ENCODE data around the gene CHRDL2.

Gene CHRDL2

DNA sequence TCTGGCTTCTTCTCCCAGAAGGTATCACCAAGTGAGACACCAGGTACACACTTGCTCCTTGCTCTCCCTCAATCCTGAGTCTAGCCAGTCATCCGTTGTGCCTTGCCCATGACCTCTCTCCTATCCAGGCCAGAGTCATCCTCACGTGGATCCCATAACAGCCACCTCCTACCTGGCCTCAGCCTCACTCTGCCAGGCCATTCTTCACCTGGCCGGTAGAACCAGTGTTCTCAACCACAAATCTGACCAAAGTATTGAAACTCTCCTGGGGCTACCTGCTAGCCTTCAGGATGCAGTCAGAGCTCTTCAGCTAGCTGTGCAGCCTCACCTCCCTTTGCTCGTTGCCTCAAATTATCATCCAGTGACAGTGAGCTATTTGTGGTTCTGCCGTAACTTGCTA lies 37.7 kb downstream of the CHRDL2 start:
- TF ChIP-seq, protein P1, sequence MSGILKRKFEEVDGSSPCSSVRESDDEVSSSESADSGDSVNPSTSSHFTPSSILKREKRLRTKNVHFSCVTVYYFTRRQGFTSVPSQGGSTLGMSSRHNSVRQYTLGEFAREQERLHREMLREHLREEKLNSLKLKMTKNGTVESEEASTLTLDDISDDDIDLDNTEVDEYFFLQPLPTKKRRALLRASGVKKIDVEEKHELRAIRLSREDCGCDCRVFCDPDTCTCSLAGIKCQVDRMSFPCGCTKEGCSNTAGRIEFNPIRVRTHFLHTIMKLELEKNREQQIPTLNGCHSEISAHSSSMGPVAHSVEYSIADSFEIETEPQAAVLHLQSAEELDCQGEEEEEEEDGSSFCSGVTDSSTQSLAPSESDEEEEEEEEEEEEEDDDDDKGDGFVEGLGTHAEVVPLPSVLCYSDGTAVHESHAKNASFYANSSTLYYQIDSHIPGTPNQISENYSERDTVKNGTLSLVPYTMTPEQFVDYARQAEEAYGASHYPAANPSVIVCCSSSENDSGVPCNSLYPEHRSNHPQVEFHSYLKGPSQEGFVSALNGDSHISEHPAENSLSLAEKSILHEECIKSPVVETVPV (CRISPR knock-in tag; IDR thresholded peaks at IDR 0.05): no peak
- TF ChIP-seq ZFP30 (CRISPR knock-in tag; IDR thresholded peaks at IDR 0.05) (no peak), GLIS3 (CRISPR knock-in tag; IDR thresholded peaks at IDR 0.05) (no peak), ZC3H10 (CRISPR knock-in tag; IDR thresholded peaks at IDR 0.05) (no peak)
- ATAC-seq: no peak

DNA sequence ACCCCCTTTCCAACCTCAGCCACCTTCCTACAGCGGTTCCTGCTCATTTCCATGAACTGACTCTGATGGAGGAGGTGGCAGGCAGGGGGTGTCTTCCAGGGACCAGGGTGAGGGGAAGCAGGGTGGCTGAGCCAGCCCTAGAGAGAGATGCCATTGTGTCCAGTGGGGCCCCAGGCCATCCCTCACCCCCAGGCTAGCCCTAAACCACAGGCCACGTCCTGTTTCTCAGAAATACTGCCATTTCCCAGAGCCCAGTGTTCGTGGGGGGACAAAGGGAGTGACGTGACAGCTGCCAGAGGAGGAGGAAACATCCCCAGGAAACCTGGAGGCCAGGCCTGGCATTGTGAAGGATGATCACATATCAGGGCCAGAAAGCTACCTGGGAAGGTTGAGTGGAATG lies 39.5 kb downstream of the CHRDL2 start:
- TF ChIP-seq, protein P2, sequence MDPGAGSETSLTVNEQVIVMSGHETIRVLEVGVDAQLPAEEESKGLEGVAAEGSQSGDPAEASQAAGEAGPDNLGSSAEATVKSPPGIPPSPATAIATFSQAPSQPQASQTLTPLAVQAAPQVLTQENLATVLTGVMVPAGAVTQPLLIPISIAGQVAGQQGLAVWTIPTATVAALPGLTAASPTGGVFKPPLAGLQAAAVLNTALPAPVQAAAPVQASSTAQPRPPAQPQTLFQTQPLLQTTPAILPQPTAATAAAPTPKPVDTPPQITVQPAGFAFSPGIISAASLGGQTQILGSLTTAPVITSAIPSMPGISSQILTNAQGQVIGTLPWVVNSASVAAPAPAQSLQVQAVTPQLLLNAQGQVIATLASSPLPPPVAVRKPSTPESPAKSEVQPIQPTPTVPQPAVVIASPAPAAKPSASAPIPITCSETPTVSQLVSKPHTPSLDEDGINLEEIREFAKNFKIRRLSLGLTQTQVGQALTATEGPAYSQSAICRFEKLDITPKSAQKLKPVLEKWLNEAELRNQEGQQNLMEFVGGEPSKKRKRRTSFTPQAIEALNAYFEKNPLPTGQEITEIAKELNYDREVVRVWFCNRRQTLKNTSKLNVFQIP (CRISPR knock-in tag; IDR thresholded peaks at IDR 0.05; ENCODE audit: borderline replicate concordance, low read depth): no peak
- no peak for ATAC-seq

DNA sequence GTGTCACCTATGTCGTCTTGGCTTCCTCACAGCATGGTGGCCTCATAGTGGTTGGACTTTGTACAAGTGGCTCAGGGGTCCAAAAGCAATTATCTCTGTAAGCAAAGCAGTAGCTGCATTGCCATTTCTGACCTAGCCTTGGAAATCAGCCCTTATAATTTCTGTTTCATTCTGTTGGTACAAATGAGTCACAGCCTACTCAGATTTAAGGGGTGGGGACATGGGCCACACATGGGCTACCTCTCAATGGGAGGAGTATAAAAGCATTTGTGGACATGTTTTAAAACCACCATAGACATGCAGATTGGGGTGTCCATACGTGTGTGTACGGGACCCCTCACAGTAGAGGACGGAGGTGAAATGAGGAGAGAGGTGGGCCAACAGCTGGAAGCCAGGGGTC lies 41.6 kb downstream of the CHRDL2 start:
- TF ChIP-seq RARB (CRISPR knock-in tag; IDR thresholded peaks at IDR 0.05) (no peak), ARNTL (CRISPR knock-in tag; IDR thresholded peaks at IDR 0.05; ENCODE audit: borderline replicate concordance, low read depth) (no peak), TOX (CRISPR knock-in tag; IDR thresholded peaks at IDR 0.05; ENCODE audit: borderline replicate concordance) (no peak), ZNF565 (CRISPR knock-in tag; conservative IDR thresholded peaks at IDR 0.05; ENCODE audit: low read depth) (no peak), ZNF8 (CRISPR knock-in tag; IDR thresholded peaks at IDR 0.05) (no peak), ZFP3 (CRISPR knock-in tag; IDR thresholded peaks at IDR 0.05) (no peak), ZFP30 (CRISPR knock-in tag; IDR thresholded peaks at IDR 0.05) (no peak), ZC3H10 (CRISPR knock-in tag; IDR thresholded peaks at IDR 0.05) (no peak), OSR1 (CRISPR knock-in tag; IDR thresholded peaks at IDR 0.05) (no peak), ZNF70 (CRISPR knock-in tag; IDR thresholded peaks at IDR 0.05) (no peak), BACH2 (CRISPR knock-in tag; IDR thresholded peaks at IDR 0.05; ENCODE audit: borderline replicate concordance) (no peak)
- TF ChIP-seq, protein P3, sequence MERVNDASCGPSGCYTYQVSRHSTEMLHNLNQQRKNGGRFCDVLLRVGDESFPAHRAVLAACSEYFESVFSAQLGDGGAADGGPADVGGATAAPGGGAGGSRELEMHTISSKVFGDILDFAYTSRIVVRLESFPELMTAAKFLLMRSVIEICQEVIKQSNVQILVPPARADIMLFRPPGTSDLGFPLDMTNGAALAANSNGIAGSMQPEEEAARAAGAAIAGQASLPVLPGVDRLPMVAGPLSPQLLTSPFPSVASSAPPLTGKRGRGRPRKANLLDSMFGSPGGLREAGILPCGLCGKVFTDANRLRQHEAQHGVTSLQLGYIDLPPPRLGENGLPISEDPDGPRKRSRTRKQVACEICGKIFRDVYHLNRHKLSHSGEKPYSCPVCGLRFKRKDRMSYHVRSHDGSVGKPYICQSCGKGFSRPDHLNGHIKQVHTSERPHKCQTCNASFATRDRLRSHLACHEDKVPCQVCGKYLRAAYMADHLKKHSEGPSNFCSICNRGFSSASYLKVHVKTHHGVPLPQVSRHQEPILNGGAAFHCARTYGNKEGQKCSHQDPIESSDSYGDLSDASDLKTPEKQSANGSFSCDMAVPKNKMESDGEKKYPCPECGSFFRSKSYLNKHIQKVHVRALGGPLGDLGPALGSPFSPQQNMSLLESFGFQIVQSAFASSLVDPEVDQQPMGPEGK (CRISPR knock-in tag; IDR thresholded peaks at IDR 0.05; ENCODE audit: borderline replicate concordance): no peak
- no peak for ATAC-seq

DNA sequence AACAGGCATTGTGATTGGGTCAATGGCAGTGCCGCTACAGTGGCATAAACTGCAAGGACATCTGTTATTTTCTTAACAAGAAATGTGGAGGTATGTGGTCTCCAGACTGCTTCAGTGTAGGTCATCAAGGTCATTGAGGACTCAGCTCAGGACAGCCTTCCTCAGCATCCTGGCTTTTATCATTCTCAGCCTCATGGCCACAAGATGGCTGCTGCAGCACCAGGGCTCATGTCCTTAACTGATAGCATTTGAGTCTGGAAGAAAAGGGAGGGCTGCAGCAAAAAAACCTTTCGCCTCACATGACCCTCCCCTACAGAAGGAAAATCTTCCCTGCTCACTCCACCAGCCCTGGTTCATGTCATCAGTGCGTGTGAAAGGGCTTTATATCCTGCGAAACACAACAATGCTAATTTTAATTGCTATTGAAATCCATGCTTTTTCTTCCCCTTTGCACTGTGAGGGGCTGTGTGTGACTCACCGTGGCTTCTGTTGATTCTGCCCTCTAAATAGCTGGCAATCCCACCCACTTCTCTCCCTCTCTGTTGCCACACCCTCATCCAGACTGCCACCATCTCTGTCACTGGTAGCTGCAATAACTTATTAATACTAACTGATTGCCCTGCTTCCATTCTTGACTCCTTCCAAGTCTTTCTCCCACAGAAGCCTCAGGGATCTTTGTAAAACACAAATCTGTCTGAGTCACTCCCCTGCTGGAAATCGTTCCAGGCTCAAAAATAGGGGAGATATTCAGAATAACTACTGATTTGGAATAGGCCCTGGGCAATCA lies 43.8 kb downstream of the CHRDL2 start:
- ATAC-seq: no peak
- TF ChIP-seq, protein P3 (CRISPR knock-in tag; IDR thresholded peaks at IDR 0.05; ENCODE audit: borderline replicate concordance): no peak
- TF ChIP-seq ZNF70 (CRISPR knock-in tag; IDR thresholded peaks at IDR 0.05) (no peak), PPARA (CRISPR knock-in tag; IDR thresholded peaks at IDR 0.05; ENCODE audit: borderline replicate concordance) (no peak), TOX (CRISPR knock-in tag; IDR thresholded peaks at IDR 0.05; ENCODE audit: borderline replicate concordance) (no peak), OSR1 (CRISPR knock-in tag; IDR thresholded peaks at IDR 0.05) (no peak)

DNA sequence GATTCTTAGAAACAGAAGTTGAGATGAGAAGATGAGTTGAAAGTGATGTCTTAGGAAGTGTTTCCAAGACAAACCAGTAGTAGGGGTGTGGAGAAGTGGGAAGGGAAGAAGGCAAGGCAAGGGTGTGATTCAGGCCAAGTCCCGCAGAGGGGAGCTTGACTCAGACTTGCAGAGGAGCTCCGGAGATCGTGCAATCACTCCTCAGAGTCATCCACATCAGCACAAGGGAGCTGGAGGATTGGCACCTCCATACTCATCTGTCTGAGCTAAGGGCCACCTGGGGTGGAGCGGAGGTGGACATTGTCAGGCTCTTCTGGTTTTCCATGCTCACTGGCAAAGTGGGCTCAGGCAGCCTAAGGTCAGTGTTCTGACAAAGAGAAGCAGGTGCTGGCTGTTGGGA lies 44.4 kb downstream of the CHRDL2 start:
- TF ChIP-seq ZNF8 (CRISPR knock-in tag; IDR thresholded peaks at IDR 0.05): no peak
- TF ChIP-seq GLIS3 (CRISPR knock-in tag; IDR thresholded peaks at IDR 0.05): no peak
- no peak for TF ChIP-seq TOX (CRISPR knock-in tag; IDR thresholded peaks at IDR 0.05; ENCODE audit: borderline replicate concordance)
- TF ChIP-seq RARB (CRISPR knock-in tag; IDR thresholded peaks at IDR 0.05): no peak
- TF ChIP-seq ZNF565 (CRISPR knock-in tag; conservative IDR thresholded peaks at IDR 0.05; ENCODE audit: low read depth): no peak
- no peak for ATAC-seq

DNA sequence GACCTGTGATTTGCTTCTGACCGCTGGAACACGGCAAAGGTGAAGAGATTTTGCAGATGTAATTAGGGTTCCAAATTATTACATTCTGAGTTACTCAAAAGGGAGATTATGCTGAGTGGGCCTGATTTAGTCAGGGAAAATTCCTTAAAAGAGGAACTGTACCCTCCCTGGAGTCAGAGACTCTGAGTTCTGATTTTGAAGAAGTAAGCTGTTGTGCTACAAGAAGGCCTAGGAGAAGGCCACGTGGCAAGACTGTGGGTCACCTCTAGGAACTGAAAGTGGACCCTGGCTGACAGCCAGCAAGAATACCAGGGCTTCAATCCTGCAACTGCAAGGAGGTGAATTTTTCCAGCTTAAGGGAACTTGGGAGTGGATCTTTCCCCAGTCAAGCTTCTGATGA lies 45.3 kb downstream of the CHRDL2 start:
- ATAC-seq: no peak
- TF ChIP-seq CSDC2 (CRISPR knock-in tag; IDR thresholded peaks at IDR 0.05) (no peak), ZNF8 (CRISPR knock-in tag; IDR thresholded peaks at IDR 0.05) (no peak), ZFP3 (CRISPR knock-in tag; IDR thresholded peaks at IDR 0.05) (no peak), ZFP30 (CRISPR knock-in tag; IDR thresholded peaks at IDR 0.05) (no peak), OSR1 (CRISPR knock-in tag; IDR thresholded peaks at IDR 0.05) (no peak), ESRRG (CRISPR knock-in tag; IDR thresholded peaks at IDR 0.05) (no peak), PPARA (CRISPR knock-in tag; IDR thresholded peaks at IDR 0.05; ENCODE audit: borderline replicate concordance) (no peak), TOX (CRISPR knock-in tag; IDR thresholded peaks at IDR 0.05; ENCODE audit: borderline replicate concordance) (no peak)
- TF ChIP-seq, protein P4, sequence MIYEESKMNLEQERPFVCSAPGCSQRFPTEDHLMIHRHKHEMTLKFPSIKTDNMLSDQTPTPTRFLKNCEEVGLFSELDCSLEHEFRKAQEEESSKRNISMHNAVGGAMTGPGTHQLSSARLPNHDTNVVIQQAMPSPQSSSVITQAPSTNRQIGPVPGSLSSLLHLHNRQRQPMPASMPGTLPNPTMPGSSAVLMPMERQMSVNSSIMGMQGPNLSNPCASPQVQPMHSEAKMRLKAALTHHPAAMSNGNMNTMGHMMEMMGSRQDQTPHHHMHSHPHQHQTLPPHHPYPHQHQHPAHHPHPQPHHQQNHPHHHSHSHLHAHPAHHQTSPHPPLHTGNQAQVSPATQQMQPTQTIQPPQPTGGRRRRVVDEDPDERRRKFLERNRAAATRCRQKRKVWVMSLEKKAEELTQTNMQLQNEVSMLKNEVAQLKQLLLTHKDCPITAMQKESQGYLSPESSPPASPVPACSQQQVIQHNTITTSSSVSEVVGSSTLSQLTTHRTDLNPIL (CRISPR knock-in tag; IDR thresholded peaks at IDR 0.05; ENCODE audit: low read depth): no peak
- TF ChIP-seq, protein P5, sequence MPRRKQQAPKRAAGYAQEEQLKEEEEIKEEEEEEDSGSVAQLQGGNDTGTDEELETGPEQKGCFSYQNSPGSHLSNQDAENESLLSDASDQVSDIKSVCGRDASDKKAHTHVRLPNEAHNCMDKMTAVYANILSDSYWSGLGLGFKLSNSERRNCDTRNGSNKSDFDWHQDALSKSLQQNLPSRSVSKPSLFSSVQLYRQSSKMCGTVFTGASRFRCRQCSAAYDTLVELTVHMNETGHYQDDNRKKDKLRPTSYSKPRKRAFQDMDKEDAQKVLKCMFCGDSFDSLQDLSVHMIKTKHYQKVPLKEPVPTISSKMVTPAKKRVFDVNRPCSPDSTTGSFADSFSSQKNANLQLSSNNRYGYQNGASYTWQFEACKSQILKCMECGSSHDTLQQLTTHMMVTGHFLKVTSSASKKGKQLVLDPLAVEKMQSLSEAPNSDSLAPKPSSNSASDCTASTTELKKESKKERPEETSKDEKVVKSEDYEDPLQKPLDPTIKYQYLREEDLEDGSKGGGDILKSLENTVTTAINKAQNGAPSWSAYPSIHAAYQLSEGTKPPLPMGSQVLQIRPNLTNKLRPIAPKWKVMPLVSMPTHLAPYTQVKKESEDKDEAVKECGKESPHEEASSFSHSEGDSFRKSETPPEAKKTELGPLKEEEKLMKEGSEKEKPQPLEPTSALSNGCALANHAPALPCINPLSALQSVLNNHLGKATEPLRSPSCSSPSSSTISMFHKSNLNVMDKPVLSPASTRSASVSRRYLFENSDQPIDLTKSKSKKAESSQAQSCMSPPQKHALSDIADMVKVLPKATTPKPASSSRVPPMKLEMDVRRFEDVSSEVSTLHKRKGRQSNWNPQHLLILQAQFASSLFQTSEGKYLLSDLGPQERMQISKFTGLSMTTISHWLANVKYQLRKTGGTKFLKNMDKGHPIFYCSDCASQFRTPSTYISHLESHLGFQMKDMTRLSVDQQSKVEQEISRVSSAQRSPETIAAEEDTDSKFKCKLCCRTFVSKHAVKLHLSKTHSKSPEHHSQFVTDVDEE (CRISPR knock-in tag; IDR thresholded peaks at IDR 0.05): no peak

Data from SK-N-SH treated with all-trans-retinoic acid at 6 μM for 48 hours (cell line).